ENCODE results near the gene BABAM2. TPM values are rescaled to one million over a fixed set of nuclear protein-coding genes. Genes with fewer than 3 reads are reported as not detected.

Gene BABAM2
- total and polyA plus RNA-seq, 9 of the 15 experiments (the other 6 are each of a cell fraction or from before 2014, with no cell fraction given) = 10.9 to 37.4 (median 25.6) TPM

DNA sequence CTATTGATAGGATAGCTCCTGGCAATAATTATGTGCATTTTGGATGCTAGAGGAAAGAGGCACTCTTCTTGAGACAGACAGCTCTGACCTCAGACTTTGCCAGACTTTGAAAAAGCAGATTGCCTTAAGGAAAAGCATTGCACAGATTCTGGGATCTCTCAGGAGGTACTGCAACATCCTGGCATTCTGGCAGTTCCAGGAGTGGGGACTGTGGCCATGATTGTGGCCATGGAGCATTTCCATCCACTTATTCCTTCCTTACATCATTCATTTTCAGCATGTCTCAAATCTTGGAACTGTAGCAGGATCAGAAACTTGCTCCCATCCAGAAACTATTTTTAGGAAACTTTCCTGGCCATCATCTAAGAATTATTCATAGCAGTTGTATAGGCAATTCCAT lies 357.2 kb downstream of the BABAM2 start:
- Histone ChIP-seq H3K4me2 (ENCODE audit: insufficient read depth, low read length) (no peak overlapping the region), H3K79me2 (ENCODE audit: control insufficient read depth, insufficient read depth, low read length) (no peaks in the 10 kb centered on the region), H4K20me1 (replicated peaks; ENCODE audit: control insufficient read depth, insufficient read depth, low read length) (no peaks in the 10 kb centered on the region), H3K27ac (ENCODE audit: extremely low read depth, low read depth, low read length) (no peak overlapping the region), H3K9ac (ENCODE audit: insufficient read depth in 1 of 2, low read depth in 2 of 2, low read length in 2 of 2) (no peak overlapping the region), H3K9me1 (ENCODE audit: control insufficient read depth, insufficient read depth, low read length) (no peaks in the 10 kb centered on the region), H3K4me1 (replicated peaks in 1 of 2; ENCODE audit: control insufficient read depth in 2 of 2, insufficient read depth in 2 of 2, low read length in 2 of 2) (no peaks in the 10 kb centered on the region), H3K36me3 (ENCODE audit: control insufficient read depth, insufficient read depth, low read length) (no peaks in the 10 kb centered on the region), H3K4me3 (no peak overlapping the region), H3K27me3 (ENCODE audit: control insufficient read depth in 2 of 2, insufficient read depth in 2 of 2, low read length in 2 of 2) (no peaks in the 10 kb centered on the region), H2AFZ (ENCODE audit: low read depth, low read length) (no peak overlapping the region), H3K9me3 (replicated peaks; ENCODE audit: control insufficient read depth, insufficient read depth, low read depth, low read length) (no peaks in the 10 kb centered on the region)
- CTCF ChIA-PET (ENCODE audit: low intra/inter-chr PET ratio) = no interaction called here
- in situ Hi-C loops (cut with MboI) (no loop called here), intact Hi-C loops (cut with micrococcal nuclease) (no loop called here)
- POLR2A ChIA-PET = interaction anchor here (0.6 to 2.2 kb wide), 3 partner anchors 8 to 384 kb away, joined by 3 to 5 read pairs (median 3); no protein-coding TSS in a partner anchor
- no TSS peak for BruUV-seq (replicated peaks)
- TF ChIP-seq THRAP3 (IDR thresholded peaks at IDR 0.05; ENCODE audit: borderline replicate concordance) (no peak), ZNF121 (CRISPR knock-in tag; conservative IDR thresholded peaks at IDR 0.05) (no peak), IFI16 (CRISPR knock-in tag; IDR thresholded peaks at IDR 0.05) (no peak), PTRF (tag; IDR thresholded peaks at IDR 0.05) (no peak), POLR2B (IDR thresholded peaks at IDR 0.05; ENCODE audit: low read depth, partially characterized antibody) (no peak)
- TF ChIP-seq, protein P1, sequence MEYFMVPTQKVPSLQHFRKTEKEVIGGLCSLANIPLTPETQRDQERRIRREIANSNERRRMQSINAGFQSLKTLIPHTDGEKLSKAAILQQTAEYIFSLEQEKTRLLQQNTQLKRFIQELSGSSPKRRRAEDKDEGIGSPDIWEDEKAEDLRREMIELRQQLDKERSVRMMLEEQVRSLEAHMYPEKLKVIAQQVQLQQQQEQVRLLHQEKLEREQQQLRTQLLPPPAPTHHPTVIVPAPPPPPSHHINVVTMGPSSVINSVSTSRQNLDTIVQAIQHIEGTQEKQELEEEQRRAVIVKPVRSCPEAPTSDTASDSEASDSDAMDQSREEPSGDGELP (CRISPR knock-in tag; IDR thresholded peaks at IDR 0.05; ENCODE audit: borderline replicate concordance) = no peak
- ATAC-seq = no peak
- no peak for DNase-seq (ENCODE audit: extremely low read depth in 1 of 4, low spot score in 3 of 4)
- FAIRE-seq = no peak

DNA sequence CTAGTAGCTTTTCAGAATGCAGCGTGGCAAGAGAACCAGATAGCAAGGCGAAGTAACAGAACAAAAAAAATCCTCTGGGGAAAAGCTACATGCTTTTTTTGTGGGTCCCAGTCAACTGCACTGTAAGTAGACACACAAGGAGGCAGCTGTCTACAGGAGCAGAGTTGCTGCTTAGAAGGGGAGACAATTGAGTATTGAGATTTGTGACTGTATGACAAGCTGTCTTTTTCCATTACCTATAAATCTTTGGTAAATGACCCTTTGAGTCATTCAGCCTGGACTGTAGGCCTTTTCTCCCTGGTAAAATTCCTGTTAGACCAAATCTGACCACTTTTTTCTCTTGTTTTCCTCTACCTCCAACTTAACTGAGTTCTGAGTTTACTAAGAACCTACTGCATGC lies 358.0 kb downstream of the BABAM2 start:
- Histone ChIP-seq H2AFZ (ENCODE audit: low read depth, low read length) (no peak overlapping the region), H3K4me1 (replicated peaks in 1 of 2; ENCODE audit: control insufficient read depth in 2 of 2, insufficient read depth in 2 of 2, low read length in 2 of 2) (no peaks in the 10 kb centered on the region), H3K9ac (ENCODE audit: insufficient read depth in 1 of 2, low read depth in 2 of 2, low read length in 2 of 2) (no peak overlapping the region), H3K36me3 (ENCODE audit: control insufficient read depth, insufficient read depth, low read length) (no peaks in the 10 kb centered on the region), H4K20me1 (replicated peaks; ENCODE audit: control insufficient read depth, insufficient read depth, low read length) (no peaks in the 10 kb centered on the region), H3K4me3 (no peak overlapping the region), H3K9me1 (ENCODE audit: control insufficient read depth, insufficient read depth, low read length) (no peaks in the 10 kb centered on the region), H3K27ac (ENCODE audit: extremely low read depth, low read depth, low read length) (no peak overlapping the region), H3K79me2 (ENCODE audit: control insufficient read depth, insufficient read depth, low read length) (no peaks in the 10 kb centered on the region), H3K4me2 (ENCODE audit: insufficient read depth, low read length) (no peak overlapping the region), H3K9me3 (replicated peaks; ENCODE audit: control insufficient read depth, insufficient read depth, low read depth, low read length) (no peaks in the 10 kb centered on the region), H3K27me3 (ENCODE audit: control insufficient read depth in 2 of 2, insufficient read depth in 2 of 2, low read length in 2 of 2) (no peaks in the 10 kb centered on the region)
- no peak for TF ChIP-seq ZNF253 (CRISPR knock-in tag; conservative IDR thresholded peaks at IDR 0.05)
- TF ChIP-seq, protein P2, sequence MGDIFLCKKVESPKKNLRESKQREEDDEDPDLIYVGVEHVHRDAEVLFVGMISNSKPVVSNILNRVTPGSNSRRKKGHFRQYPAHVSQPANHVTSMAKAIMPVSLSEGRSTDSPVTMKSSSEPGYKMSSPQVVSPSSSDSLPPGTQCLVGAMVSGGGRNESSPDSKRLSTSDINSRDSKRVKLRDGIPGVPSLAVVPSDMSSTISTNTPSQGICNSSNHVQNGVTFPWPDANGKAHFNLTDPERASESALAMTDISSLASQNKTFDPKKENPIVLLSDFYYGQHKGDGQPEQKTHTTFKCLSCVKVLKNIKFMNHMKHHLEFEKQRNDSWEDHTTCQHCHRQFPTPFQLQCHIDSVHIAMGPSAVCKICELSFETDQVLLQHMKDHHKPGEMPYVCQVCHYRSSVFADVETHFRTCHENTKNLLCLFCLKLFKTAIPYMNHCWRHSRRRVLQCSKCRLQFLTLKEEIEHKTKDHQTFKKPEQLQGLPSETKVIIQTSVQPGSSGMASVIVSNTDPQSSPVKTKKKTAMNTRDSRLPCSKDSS (IDR thresholded peaks at IDR 0.05; ENCODE audit: low read depth, partially characterized antibody) = no peak
- FAIRE-seq (no peak), ATAC-seq (no peak), DNase-seq (ENCODE audit: extremely low read depth in 1 of 4, low spot score in 3 of 4) (no peak)
- POLR2A ChIA-PET = interaction anchor here (0.6 to 2.2 kb wide), 3 partner anchors 9 to 120 kb away, joined by 3 to 6 read pairs (median 5); no protein-coding TSS in a partner anchor
- BruUV-seq (replicated peaks) = no TSS peak
- intact Hi-C loops (cut with micrococcal nuclease) (no loop called here), in situ Hi-C loops (cut with MboI) (no loop called here)
- 77% methylated on average over 2 of the region's 2 CpGs for WGBS (ENCODE audit: insufficient coverage, low coverage, missing lambda C conversion rate)
- CTCF ChIA-PET (ENCODE audit: low intra/inter-chr PET ratio) = no interaction called here
